ENCODE data around the gene GRIK3. TPM values are rescaled to one million over a fixed set of nuclear protein-coding genes. Genes with fewer than 3 reads are reported as not detected.

GRIK3 gene
- polyA plus RNA-seq, 2 of the 4 experiments (the other 2 are of a cell fraction), result not detected

DNA sequence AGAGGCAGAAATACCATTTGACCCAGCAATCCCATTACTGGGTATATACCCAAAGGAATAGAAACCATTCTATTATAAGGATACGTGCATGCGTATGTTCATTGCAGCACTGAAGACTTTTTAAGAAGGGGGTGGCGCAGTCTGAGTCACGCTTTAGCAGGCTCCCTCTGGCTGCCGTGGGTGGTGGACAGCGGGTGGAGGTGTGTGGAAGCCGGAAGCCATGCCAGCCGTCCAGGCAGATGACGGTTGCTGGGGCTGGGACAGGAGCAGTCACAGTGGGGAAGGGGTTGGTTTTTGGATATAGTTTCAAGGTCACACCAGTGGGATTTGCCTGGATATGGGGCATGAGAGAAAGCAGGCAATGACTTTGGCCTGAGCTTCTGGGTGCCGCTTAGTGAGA, 270.5 kb downstream of the GRIK3 start:
- Histone ChIP-seq H3K4me2 (no peak overlapping the region), H3K27ac (no peak overlapping the region), H3K9me3 (peaks cover 2% of the 10 kb centered on the region; the same call in 1 of the 3 replicates), H3K4me3 (no peak overlapping the region), H3K4me1 (no peaks in the 10 kb centered on the region)
- CTCF ChIA-PET, result interaction anchor here (1.2 kb wide), 1 partner anchor 16 kb away, joined by 3 read pairs; no protein-coding TSS in a partner anchor
- no peak for DNase-seq (ENCODE audit: low read depth in 1 of 2, low spot score in 1 of 2)
- POLR2A ChIA-PET, result no interaction called here
- no peak for TF ChIP-seq ESRRA (IDR thresholded peaks at IDR 0.05; ENCODE audit: borderline replicate concordance, low read length)
- no peak for TF ChIP-seq HOXA7 (CRISPR knock-in tag; IDR thresholded peaks at IDR 0.05)
- no peak for TF ChIP-seq CBX2 (IDR thresholded peaks at IDR 0.05; ENCODE audit: borderline replicate concordance, low read depth)
- TF ChIP-seq FOSB (CRISPR knock-in tag; IDR thresholded peaks at IDR 0.05), result no peak
- no peak for TF ChIP-seq RNF2 (IDR thresholded peaks at IDR 0.05; ENCODE audit: borderline replicate concordance, low read depth)
- TF ChIP-seq HEYL (CRISPR knock-in tag; IDR thresholded peaks at IDR 0.05), result no peak
- TF ChIP-seq SMC3 (IDR thresholded peaks at IDR 0.05), result no peak
- no peak for TF ChIP-seq NFE2L2 (conservative IDR thresholded peaks at IDR 0.05; ENCODE audit: low read length)
- TF ChIP-seq GATA3 (IDR thresholded peaks at IDR 0.05; ENCODE audit: borderline replicate concordance), result no peak
- no peak for TF ChIP-seq ZFP36 (IDR thresholded peaks at IDR 0.05; ENCODE audit: borderline replicate concordance, partially characterized antibody)
- no peak for ATAC-seq
- FAIRE-seq, result no peak
- 64% methylated on average over 10 of the region's 10 CpGs for WGBS (ENCODE audit: missing lambda C conversion rate)

GRCh38 chr1:36762174-36762573, 272.1 kb downstream of the GRIK3 start:
- Histone ChIP-seq H3K9me3 (peaks cover 2% of the 10 kb centered on the region; the same call in 1 of the 3 replicates), H3K4me3 (no peak overlapping the region), H3K4me1 (no peaks in the 10 kb centered on the region), H3K4me2 (no peak overlapping the region), H3K27ac (no peak overlapping the region)
- ChIA-PET POLR2A (no interaction called here), CTCF (no interaction called here)
- no peak for FAIRE-seq
- DNase-seq (ENCODE audit: low read depth in 1 of 2, low spot score in 1 of 2), result no peak
- TF ChIP-seq HES2 (IDR thresholded peaks at IDR 0.05) (no peak), REST (IDR thresholded peaks at IDR 0.05) (no peak), PHF8 (IDR thresholded peaks at IDR 0.05; ENCODE audit: borderline replicate concordance, low read depth) (no peak), FOXS1 (CRISPR knock-in tag; IDR thresholded peaks at IDR 0.05) (no peak)
- 35% methylated on average over 3 of the region's 3 CpGs for WGBS (ENCODE audit: missing lambda C conversion rate)
- ATAC-seq, result no peak

- DNase-seq (ENCODE audit: low read depth in 1 of 2, low spot score in 1 of 2) (no peak), FAIRE-seq (no peak)
- CTCF ChIA-PET, result interaction anchor here (0.6 kb wide), 1 partner anchor 30 kb away, joined by 3 read pairs; no protein-coding TSS in a partner anchor
These were observed 273.2 kb downstream of the GRIK3 start for GRCh38 chr1:36761113-36761512.

More at GRCh38 chr1:36761113-36761512, 273.2 kb downstream of the GRIK3 start:
- POLR2A ChIA-PET, result no interaction called here
- ATAC-seq, result no peak
- Histone ChIP-seq H3K4me1 (no peaks in the 10 kb centered on the region), H3K27ac (no peak overlapping the region), H3K4me3 (no peak overlapping the region), H3K4me2 (no peak overlapping the region), H3K9me3 (peaks cover 2% of the 10 kb centered on the region; the same call in 1 of the 3 replicates)
- TF ChIP-seq TFCP2L1 (CRISPR knock-in tag; IDR thresholded peaks at IDR 0.05), result no peak
- no peak for TF ChIP-seq HEYL (CRISPR knock-in tag; IDR thresholded peaks at IDR 0.05)
- no peak for TF ChIP-seq ZNF302 (CRISPR knock-in tag; IDR thresholded peaks at IDR 0.05)
- no peak for TF ChIP-seq PHF8 (IDR thresholded peaks at IDR 0.05; ENCODE audit: borderline replicate concordance, low read depth)
- no peak for TF ChIP-seq NR3C1 (IDR thresholded peaks at IDR 0.05)
- TF ChIP-seq, protein P1, sequence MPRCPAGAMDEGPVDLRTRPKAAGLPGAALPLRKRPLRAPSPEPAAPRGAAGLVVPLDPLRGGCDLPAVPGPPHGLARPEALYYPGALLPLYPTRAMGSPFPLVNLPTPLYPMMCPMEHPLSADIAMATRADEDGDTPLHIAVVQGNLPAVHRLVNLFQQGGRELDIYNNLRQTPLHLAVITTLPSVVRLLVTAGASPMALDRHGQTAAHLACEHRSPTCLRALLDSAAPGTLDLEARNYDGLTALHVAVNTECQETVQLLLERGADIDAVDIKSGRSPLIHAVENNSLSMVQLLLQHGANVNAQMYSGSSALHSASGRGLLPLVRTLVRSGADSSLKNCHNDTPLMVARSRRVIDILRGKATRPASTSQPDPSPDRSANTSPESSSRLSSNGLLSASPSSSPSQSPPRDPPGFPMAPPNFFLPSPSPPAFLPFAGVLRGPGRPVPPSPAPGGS (IDR thresholded peaks at IDR 0.05), result no peak
- TF ChIP-seq HES2 (IDR thresholded peaks at IDR 0.05), result no peak
- TF ChIP-seq EHMT2 (IDR thresholded peaks at IDR 0.05; ENCODE audit: low read depth), result no peak
- no peak for TF ChIP-seq CBX8 (IDR thresholded peaks at IDR 0.05)
- TF ChIP-seq RARB (CRISPR knock-in tag; IDR thresholded peaks at IDR 0.05), result no peak
